HepG2 (cell line): ENCODE measurements around the gene TRMT2A. TPM values are rescaled to one million over a fixed set of nuclear protein-coding genes. Genes with fewer than 3 reads are reported as not detected.

Experiments used
- ATAC-seq: fragments of 200-7000 bp; cut with Tn5 transposase; 3 replicates; pipeline ENCODE4 v1.9.1; 2020; ENCODE audit warnings: mild to moderate bottlenecking, moderate library complexity
- BruUV-seq: library from RNA; stranded (reverse); fragments of 400-500 nt; replicated peaks from 2 replicates; lab custom pipeline; 2021; lab: Mats Ljungman, UMichigan
- CTCF ChIA-PET: fragments of 300-600 bp; formaldehyde crosslinking; extraction: SDS; loops from one replicate; lab custom pipeline; 2021; ENCODE audit warnings: low total read pairs, inconsistent platforms, low intra/inter-chr PET ratio; lab: Yijun Ruan, JAX
- POLR2A ChIA-PET: fragments of 350-600 bp; sonication (Branson Sonifier 250); formaldehyde crosslinking; loops from one replicate; lab custom pipeline; 2020; ENCODE audit warnings: antibody characterized with exemption, inconsistent platforms; lab: Yijun Ruan, JAX
- DNase-seq: peaks from one replicate; pipeline ENCODE4 v3.0.0-alpha.2; 2015; ENCODE audit warnings: low spot score
- FAIRE-seq: peaks from 3 replicates; lab custom pipeline; 2011; peaks lifted over from hg19 to GRCh38; lab: Jason Lieb, UNC
- H2AFZ ChIP-seq: one replicate; pipeline ENCODE4 v1.6.1; 2011; ENCODE audit warnings: low read length, inconsistent platforms
- H3K27ac ChIP-seq: fragments of 300-600 bp; 3 replicates; pipeline ENCODE4 v1.8.0; 2011; ENCODE audit warnings: mixed run types, mild to moderate bottlenecking, mixed read lengths, low read length, inconsistent platforms; ENCODE audit not compliant: insufficient read depth; ENCODE audit errors: extremely low read length
- H3K27me3 ChIP-seq, 2 experiments: fragments of 200-600 bp in 1 of 2; 2 replicates in 1 of 2; 3 replicates in 1 of 2; pipeline versions ENCODE4 v1.6.0 to v1.8.0; 2011; ENCODE audit warnings: low read length in 2 of 2, mild to moderate bottlenecking in 2 of 2, moderate library complexity in 2 of 2, inconsistent platforms in 1 of 2; ENCODE audit not compliant: insufficient read depth in 2 of 2, control insufficient read depth in 1 of 2
- H3K36me3 ChIP-seq, 2 experiments: fragments of 200-600 bp in 1 of 2; replicated peaks in 1 of 2; 2 replicates in 1 of 2; 3 replicates in 1 of 2; pipeline versions ENCODE4 v1.5.1 to v1.8.0; 2011; ENCODE audit warnings: low read length in 2 of 2, inconsistent platforms in 1 of 2; ENCODE audit not compliant: insufficient read depth in 2 of 2, control insufficient read depth in 1 of 2
- H3K4me1 ChIP-seq: 2 replicates; pipeline ENCODE4 v1.5.1; 2012; ENCODE audit warnings: low read length, inconsistent platforms; ENCODE audit not compliant: insufficient read depth
- H3K4me2 ChIP-seq: 2 replicates; pipeline ENCODE4 v1.6.0; 2011; ENCODE audit warnings: low read depth, low read length, inconsistent platforms
- H3K4me3 ChIP-seq, 3 experiments: fragments of 200-600 bp in 1 of 3; sonication (generic), shearing (Covaris generic) in 1 of 3; replicated peaks in 1 of 3; 2 replicates each; pipeline ENCODE4 v1.5.1; 2011 to 2016; ENCODE audit warnings: low read length in 3 of 3, inconsistent platforms in 2 of 3, low read depth in 2 of 3, mild to moderate bottlenecking in 2 of 3, control low read depth in 1 of 3, mixed read lengths in 1 of 3; ENCODE audit not compliant: insufficient read depth in 1 of 3
- H3K79me2 ChIP-seq: one replicate; pipeline ENCODE4 v1.6.1; 2011; ENCODE audit warnings: low read length, inconsistent platforms; ENCODE audit not compliant: insufficient read depth
- H3K9ac ChIP-seq: 2 replicates; pipeline ENCODE4 v1.6.0; 2011; ENCODE audit warnings: mild to moderate bottlenecking, low read depth, low read length, inconsistent platforms; ENCODE audit not compliant: insufficient read depth
- H3K9me3 ChIP-seq: 2 replicates; pipeline ENCODE4 v1.5.1; 2012; ENCODE audit warnings: mild to moderate bottlenecking, low read length
- H4K20me1 ChIP-seq: 2 replicates; pipeline ENCODE4 v1.6.0; 2011; ENCODE audit warnings: inconsistent platforms, mild to moderate bottlenecking, low read length, moderate library complexity; ENCODE audit not compliant: insufficient read depth
- GRHL1 ChIP-seq: sonication (generic); formaldehyde crosslinking; conservative IDR thresholded peaks from 2 replicates; pipeline ENCODE4 v1.8.0; 2022; ENCODE audit warnings: missing genetic modification reagents
- MAZ ChIP-seq, 2 experiments: sonication (generic) in 1 of 2; formaldehyde crosslinking in 1 of 2; IDR thresholded peaks; 2 replicates each; pipeline versions ENCODE4 v1.5.0 to v1.6.1; 2012 to 2020; ENCODE audit warnings: low read depth in 2 of 2, mild to moderate bottlenecking in 2 of 2, borderline replicate concordance in 1 of 2, improper control_type of control experiment in 1 of 2, low read length in 1 of 2, missing genetic modification reagents in 1 of 2, moderate library complexity in 1 of 2
- MIXL1 ChIP-seq: IDR thresholded peaks from 2 replicates; pipeline ENCODE4 v1.6.1; 2016
- MYNN ChIP-seq: sonication (generic); formaldehyde crosslinking; IDR thresholded peaks from 2 replicates; pipeline ENCODE4 v1.4.0; 2020; ENCODE audit warnings: mild to moderate bottlenecking, low read depth, missing genetic modification reagents
- NFYB ChIP-seq: sonication (generic); formaldehyde crosslinking; IDR thresholded peaks from 2 replicates; pipeline ENCODE4 v1.4.0; 2020; ENCODE audit warnings: missing genetic modification reagents
- PHF8 ChIP-seq: sonication (generic); formaldehyde crosslinking; IDR thresholded peaks from 2 replicates; pipeline ENCODE4 v1.5.0; 2020; ENCODE audit warnings: missing genetic modification reagents
- RXRA ChIP-seq: sonication (generic); formaldehyde crosslinking; IDR thresholded peaks from 2 replicates; pipeline ENCODE4 v1.5.1; 2020; ENCODE audit warnings: missing genetic modification reagents
- SALL2 ChIP-seq: sonication (generic); formaldehyde crosslinking; IDR thresholded peaks from 2 replicates; pipeline ENCODE4 v1.8.1; 2023; ENCODE audit warnings: mild to moderate bottlenecking, missing genetic modification reagents, inconsistent platforms
- ZKSCAN8 ChIP-seq: IDR thresholded peaks from 2 replicates; pipeline ENCODE4 v1.6.1; 2016; ENCODE audit warnings: borderline replicate concordance, missing genetic modification reagents, missing compliant biosample characterization
- ZNF44 ChIP-seq: sonication (generic); formaldehyde crosslinking; IDR thresholded peaks from 2 replicates; pipeline ENCODE4 v1.5.1; 2020; ENCODE audit warnings: mild to moderate bottlenecking, missing genetic modification reagents
- ZNF720 ChIP-seq: sonication (generic); formaldehyde crosslinking; IDR thresholded peaks from 2 replicates; pipeline ENCODE4 v1.4.0; 2020; ENCODE audit warnings: missing genetic modification reagents
- WGBS: methylation state at CpG from one replicate; pipeline ENCODE4 v1.1.6; 2017; ENCODE audit warnings: low lambda C conversion rate; 5-methylcytosine and 5-hydroxymethylcytosine counted together
- in situ Hi-C: cut with HindIII; loops from 2 replicates; pipeline ENCODE4 v1.10.0; 2017; ENCODE audit warnings: low pct_unique_long_range_greater_than_20kb; ENCODE audit not compliant: extremely low pct_ligation_motif_present
- intact Hi-C: fragments of 100-400 bp; cut with micrococcal nuclease; formaldehyde crosslinking; loops from one replicate; pipeline ENCODE4 v1.10.0; 2022; ENCODE audit not compliant: unreplicated experiment
- polyA plus RNA-seq, 8 experiments: library from polyadenylated mRNA; depleted of rRNA in 3 of 8; stranded (reverse) in 7 of 8; unstranded in 1 of 8; fragments of >200 nt; fragmentation: Illumina TruSeq in 4 of 8; extraction: Trizol in 4 of 8; gene quantifications; 2 replicates each; pipeline versions ENCODE4 v1.2.1 to v1.2.3, GENCODE V29; 2011 to 2016; ENCODE audit warnings: low read depth in 4 of 8, missing spikeins in 1 of 8, mixed read lengths in 1 of 8; ENCODE audit not compliant: insufficient read depth in 1 of 8
- total RNA-seq, 5 experiments: library from RNA; depleted of rRNA; stranded (reverse); fragments of >200 nt; fragmentation: Illumina TruSeq; extraction: Trizol; gene quantifications; 2 replicates each; pipeline ENCODE4 v1.2.3, GENCODE V29; 2016; ENCODE audit warnings: low read depth in 1 of 5
- TF ChIP-seq, protein P1 (sequence below): sonication (generic); formaldehyde crosslinking; IDR thresholded peaks from 2 replicates; pipeline ENCODE4 v1.4.0; 2020; ENCODE audit warnings: missing genetic modification reagents, borderline replicate concordance

The TRMT2A gene
- total and polyA plus RNA-seq, 2 of the 13 experiments (the other 11 are each of a cell fraction or from before 2014, with no cell fraction given), result 24.0 to 30.3 TPM

GRCh38 chr22:20129747-20130014 lies 12.7 kb upstream of the TRMT2A start:
- no peak for FAIRE-seq
- Histone ChIP-seq H2AFZ (no peak overlapping the region), H3K27me3 (no peaks in the 10 kb centered on the region), H3K9me3 (no peaks in the 10 kb centered on the region), H3K4me3 (peak overlapping the region in 1 of 3 experiments; percentile 51; a peak in 1 of 6 replicates), H3K27ac (peak overlapping the region; percentile 61)
- POLR2A ChIA-PET, result interaction anchor here (1.3 to 2.1 kb wide), 3 partner anchors 10 to 16 kb away, joined by 3 to 15 read pairs (median 5); partner anchors contain the start of gene TRMT2A
- in situ Hi-C loops, result no loop called here
- CTCF ChIA-PET, result interaction anchor here (0.8 kb wide), 1 partner anchor 159 kb away, joined by 4 read pairs; no protein-coding TSS in a partner anchor
- TF ChIP-seq RXRA, result 0 out of 2 replicates have a peak, but pooled peaks have one; percentile 8
- no peak for TF ChIP-seq MAZ (IDR thresholded peaks at IDR 0.05; ENCODE audit: borderline replicate concordance, low read depth, low read length)
- TF ChIP-seq MAZ (CRISPR knock-in tag; IDR thresholded peaks at IDR 0.05; ENCODE audit: low read depth), result 0 out of 2 replicates have a peak, but pooled peaks have one; percentile 6
- no peak for TF ChIP-seq ZNF44
- TF ChIP-seq NFYB (CRISPR knock-in tag), result no peak
- TF ChIP-seq, all 625 proteins: peak for 2
- Histone ChIP-seq H3K4me1 (peaks cover 45% of the 10 kb centered on the region), H3K36me3 (peaks cover 10 to 29% of the 10 kb centered on the region in 2 experiments), H4K20me1 (peaks cover 4% of the 10 kb centered on the region; the same call in 1 of the 2 replicates), H3K4me2 (peak overlapping the region; percentile 88), H3K9ac (peak overlapping the region; percentile 28; the same call in 1 of the 2 replicates), H3K79me2 (peaks cover 11% of the 10 kb centered on the region)
- DNase-seq (no peak), ATAC-seq (no peak)
- no TSS peak for BruUV-seq
- intact Hi-C loops, result loop anchor here (1.0 kb wide), 1 partner anchor 12 kb away; the partner anchor contains the start of gene TRMT2A
- WGBS, result 50% methylated on average over 3 of the region's 3 CpGs

- H3K27me3 ChIP-seq, result no peaks in the 10 kb centered on the region
- H2AFZ ChIP-seq, result no peak overlapping the region
- H3K36me3 ChIP-seq, result peaks cover 12 to 35% of the 10 kb centered on the region in 2 experiments
- peak; percentile 56 for ATAC-seq
- peaks cover 45% of the 10 kb centered on the region for H3K4me1 ChIP-seq
- peak overlapping the region; percentile 61 for H3K27ac ChIP-seq
- peaks cover 5% of the 10 kb centered on the region; the same call in 1 of the 2 replicates for H4K20me1 ChIP-seq
- ChIA-PET POLR2A (interaction anchor here (1.3 to 2.1 kb wide), 3 partner anchors 9 to 15 kb away, joined by 3 to 15 read pairs (median 5); partner anchors contain the start of gene TRMT2A), CTCF (interaction anchor here (0.8 kb wide), 1 partner anchor 159 kb away, joined by 4 read pairs; no protein-coding TSS in a partner anchor)
- in situ Hi-C loops (no loop called here), intact Hi-C loops (loop anchor here (1.0 kb wide), 1 partner anchor 12 kb away; the partner anchor contains the start of gene TRMT2A)
- peak overlapping the region in 1 of 3 experiments; percentile 51; a peak in 1 of 6 replicates for H3K4me3 ChIP-seq
- FAIRE-seq, result peak; percentile 18
- no peaks in the 10 kb centered on the region for H3K9me3 ChIP-seq
- H3K4me2 ChIP-seq, result peak overlapping the region; percentile 88
- H3K79me2 ChIP-seq, result peaks cover 7% of the 10 kb centered on the region
- no TSS peak for BruUV-seq
- DNase-seq, result peak; percentile 49
- H3K9ac ChIP-seq, result peak overlapping the region; percentile 28; the same call in 1 of the 2 replicates
- 0% methylated on average over 3 of the region's 18 CpGs for WGBS
- TF ChIP-seq, protein P1, sequence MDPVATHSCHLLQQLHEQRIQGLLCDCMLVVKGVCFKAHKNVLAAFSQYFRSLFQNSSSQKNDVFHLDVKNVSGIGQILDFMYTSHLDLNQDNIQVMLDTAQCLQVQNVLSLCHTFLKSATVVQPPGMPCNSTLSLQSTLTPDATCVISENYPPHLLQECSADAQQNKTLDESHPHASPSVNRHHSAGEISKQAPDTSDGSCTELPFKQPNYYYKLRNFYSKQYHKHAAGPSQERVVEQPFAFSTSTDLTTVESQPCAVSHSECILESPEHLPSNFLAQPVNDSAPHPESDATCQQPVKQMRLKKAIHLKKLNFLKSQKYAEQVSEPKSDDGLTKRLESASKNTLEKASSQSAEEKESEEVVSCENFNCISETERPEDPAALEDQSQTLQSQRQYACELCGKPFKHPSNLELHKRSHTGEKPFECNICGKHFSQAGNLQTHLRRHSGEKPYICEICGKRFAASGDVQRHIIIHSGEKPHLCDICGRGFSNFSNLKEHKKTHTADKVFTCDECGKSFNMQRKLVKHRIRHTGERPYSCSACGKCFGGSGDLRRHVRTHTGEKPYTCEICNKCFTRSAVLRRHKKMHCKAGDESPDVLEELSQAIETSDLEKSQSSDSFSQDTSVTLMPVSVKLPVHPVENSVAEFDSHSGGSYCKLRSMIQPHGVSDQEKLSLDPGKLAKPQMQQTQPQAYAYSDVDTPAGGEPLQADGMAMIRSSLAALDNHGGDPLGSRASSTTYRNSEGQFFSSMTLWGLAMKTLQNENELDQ (CRISPR knock-in tag), result no peak
- no peak for TF ChIP-seq MIXL1 (CRISPR knock-in tag)
- no peak for TF ChIP-seq ZKSCAN8 (CRISPR knock-in tag)
- TF ChIP-seq MYNN (CRISPR knock-in tag), result no peak
- 0 out of 2 replicates have a peak, but pooled peaks have one; percentile 14 for TF ChIP-seq SALL2 (CRISPR knock-in tag)
- TF ChIP-seq PHF8 (CRISPR knock-in tag), result 0 out of 2 replicates have a peak, but pooled peaks have one; percentile 20
- no peak for TF ChIP-seq ZNF720 (CRISPR knock-in tag)
- no peak for TF ChIP-seq GRHL1 (CRISPR knock-in tag)
Observed at GRCh38 chr22:20128902-20129746, 12.1 kb upstream of the TRMT2A start.
